Lower leg skin (tissue), 3 donors: ENCODE data around the gene NCAM2.

Experiments
- CTCF ChIP-seq, 3 donors: fragments of 450-650 bp; IDR thresholded peaks; one replicate each; pipeline ENCODE4 v1.5.1; 2016; ENCODE audit warnings: antibody characterized with exemption in 3 of 3, mild to moderate bottlenecking in 3 of 3, moderate library complexity in 2 of 3
- POLR2A ChIP-seq, 2 donors: fragments of 450-650 bp; IDR thresholded peaks; one replicate each; pipeline ENCODE4 v1.6.1; 2016 to 2017; ENCODE audit warnings: antibody characterized with exemption in 2 of 2, mild to moderate bottlenecking in 1 of 2, moderate library complexity in 1 of 2

- TF ChIP-seq CTCF (IDR thresholded peaks at IDR 0.05): no peak
- TF ChIP-seq POLR2A (IDR thresholded peaks at IDR 0.05): no peak
Measured at GRCh38 chr21:21231913-21232312, 233.7 kb downstream of the NCAM2 start.
